ENCODE results near the gene NNAT. TPM values are rescaled to one million over a fixed set of nuclear protein-coding genes. Genes with fewer than 3 reads are reported as not detected.

Gene NNAT
- total RNA-seq, 1 experiment from 2014 or later, result 43.1 TPM

DNA sequence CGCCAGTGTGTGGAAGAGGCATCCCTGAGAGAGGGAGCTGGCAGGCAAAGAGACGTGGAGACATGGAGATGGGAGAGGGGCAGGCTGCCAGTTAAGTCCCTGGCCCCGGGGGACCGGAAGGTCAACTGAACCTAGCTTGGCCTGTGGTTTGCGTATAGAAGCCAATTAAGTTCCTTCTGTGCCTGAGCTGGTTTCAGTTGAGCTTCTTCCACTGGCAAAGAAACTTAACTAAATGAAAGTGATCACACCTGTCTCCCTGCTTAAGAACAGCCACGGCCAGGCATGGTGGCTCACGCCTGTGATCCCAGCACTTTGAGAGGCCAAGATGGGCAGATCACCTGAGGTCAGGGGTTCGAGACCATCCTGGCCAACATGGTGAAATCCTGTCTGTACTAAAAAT lies 26.7 kb upstream of the NNAT start:
- TF ChIP-seq, protein P1, sequence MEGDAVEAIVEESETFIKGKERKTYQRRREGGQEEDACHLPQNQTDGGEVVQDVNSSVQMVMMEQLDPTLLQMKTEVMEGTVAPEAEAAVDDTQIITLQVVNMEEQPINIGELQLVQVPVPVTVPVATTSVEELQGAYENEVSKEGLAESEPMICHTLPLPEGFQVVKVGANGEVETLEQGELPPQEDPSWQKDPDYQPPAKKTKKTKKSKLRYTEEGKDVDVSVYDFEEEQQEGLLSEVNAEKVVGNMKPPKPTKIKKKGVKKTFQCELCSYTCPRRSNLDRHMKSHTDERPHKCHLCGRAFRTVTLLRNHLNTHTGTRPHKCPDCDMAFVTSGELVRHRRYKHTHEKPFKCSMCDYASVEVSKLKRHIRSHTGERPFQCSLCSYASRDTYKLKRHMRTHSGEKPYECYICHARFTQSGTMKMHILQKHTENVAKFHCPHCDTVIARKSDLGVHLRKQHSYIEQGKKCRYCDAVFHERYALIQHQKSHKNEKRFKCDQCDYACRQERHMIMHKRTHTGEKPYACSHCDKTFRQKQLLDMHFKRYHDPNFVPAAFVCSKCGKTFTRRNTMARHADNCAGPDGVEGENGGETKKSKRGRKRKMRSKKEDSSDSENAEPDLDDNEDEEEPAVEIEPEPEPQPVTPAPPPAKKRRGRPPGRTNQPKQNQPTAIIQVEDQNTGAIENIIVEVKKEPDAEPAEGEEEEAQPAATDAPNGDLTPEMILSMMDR (conservative IDR thresholded peaks at IDR 0.05), result no peak
- no peaks in the 10 kb centered on the region for H3K79me1 ChIP-seq (ENCODE audit: insufficient read depth, low read depth, low read length, poor library complexity, severe bottlenecking)
- WGBS (ENCODE audit: extremely low coverage, insufficient read length, low lambda C conversion rate), result no CpG with 5 or more reads among the region's 8 CpGs

More for the DNA sequence above, 26.7 kb upstream of the NNAT start:
- no peak overlapping the region for H3K4ac ChIP-seq (ENCODE audit: low read depth, low read length)
- no peak for DNase-seq
- no peak overlapping the region for H3K56ac ChIP-seq (ENCODE audit: insufficient read length, low read depth, low read length)
- no peak overlapping the region for H2BK5ac ChIP-seq (ENCODE audit: insufficient read length, low read length)
- Mint-ChIP-seq H3K36me3 (ENCODE audit: insufficient read depth in 1 of 3, low read depth in 3 of 3) (peaks cover 0 to 5% (median 0%) of the 10 kb centered on the region in 3 experiments; a peak in 2 of 7 replicates), H3K9me3 (no peaks in the 10 kb centered on the region), H3K27me3 (ENCODE audit: low read depth) (peaks cover 8% of the 10 kb centered on the region), H3K4me1 (peaks cover 3 to 9% of the 10 kb centered on the region in 2 experiments), H3K27ac (no peak overlapping the region), H3K4me3 (no peak overlapping the region)
- no peak overlapping the region for H3K18ac ChIP-seq (ENCODE audit: insufficient read length, low read depth, low read length)
- no peak overlapping the region for H4K5ac ChIP-seq (ENCODE audit: insufficient read length, low read depth, low read length)
- no peak overlapping the region for H3T11ph ChIP-seq (ENCODE audit: low read length)
- no peak overlapping the region for H3K4me2 ChIP-seq (ENCODE audit: insufficient read depth, insufficient read length, low read length)
- H3K4me1 ChIP-seq (ENCODE audit: insufficient read depth, low read length), result no peaks in the 10 kb centered on the region
- no peak overlapping the region for H2AFZ ChIP-seq (ENCODE audit: low read length)
- H3K27me3 ChIP-seq (ENCODE audit: insufficient read depth, low read length), result no peaks in the 10 kb centered on the region
- H3K27ac ChIP-seq (ENCODE audit: insufficient read length, low read depth, low read length), result no peak overlapping the region
- no peak overlapping the region for H3K14ac ChIP-seq (ENCODE audit: insufficient read depth, low read length)
- no peaks in the 10 kb centered on the region for H3K79me2 ChIP-seq (ENCODE audit: insufficient read depth, low read length)
- H4K20me1 ChIP-seq (ENCODE audit: control insufficient read depth, insufficient read depth, insufficient read length), result no peaks in the 10 kb centered on the region
- no peak overlapping the region for H2BK20ac ChIP-seq (ENCODE audit: low read depth, low read length, poor library complexity, severe bottlenecking)
- no peak overlapping the region for H2AK5ac ChIP-seq (ENCODE audit: insufficient read length, low read length)
- no peak overlapping the region for H4K8ac ChIP-seq (replicated peaks; ENCODE audit: insufficient read length, low read depth, low read length)
- no peak overlapping the region for H2BK12ac ChIP-seq (ENCODE audit: insufficient read length, low read depth, low read length)
- no peak overlapping the region for H2BK15ac ChIP-seq (ENCODE audit: low read depth, low read length)
- H4K91ac ChIP-seq (ENCODE audit: insufficient read length, low read depth, low read length), result no peak overlapping the region
- H3K23ac ChIP-seq (ENCODE audit: insufficient read length, low read depth, low read length), result no peak overlapping the region
- no peaks in the 10 kb centered on the region for H3K9me3 ChIP-seq (ENCODE audit: control insufficient read depth, low read depth, low read length)
- H2BK120ac ChIP-seq (ENCODE audit: low read depth, low read length, poor library complexity, severe bottlenecking), result no peak overlapping the region
- no peaks in the 10 kb centered on the region for H3K23me2 ChIP-seq (ENCODE audit: insufficient read length, low read depth, low read length, poor library complexity, severe bottlenecking)
- H3K9ac ChIP-seq (ENCODE audit: extremely low read depth, insufficient read length, low read length), result no peak overlapping the region
